ENCODE measurements around the gene CALD1.

DNA sequence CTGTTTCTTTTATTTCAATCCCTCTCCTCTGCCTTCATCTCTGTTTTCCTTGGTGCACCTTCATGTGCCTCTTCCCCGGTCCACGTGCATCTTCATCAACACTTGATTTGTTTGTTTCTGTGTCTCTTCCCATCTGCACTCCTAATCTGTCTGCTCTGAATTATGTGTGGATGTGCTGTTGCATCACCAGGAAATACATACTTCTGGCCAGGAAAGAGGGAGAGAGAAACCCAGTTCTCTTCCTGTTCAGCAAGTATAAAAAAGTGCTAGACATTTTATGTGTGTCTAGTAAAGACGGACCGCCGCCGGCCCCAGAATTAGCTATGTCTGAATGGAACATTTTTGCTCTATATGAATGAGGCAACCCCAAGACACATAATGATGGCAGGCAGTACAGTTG lies 93.8 kb downstream of the CALD1 start:
- TF ChIP-seq, protein P1, sequence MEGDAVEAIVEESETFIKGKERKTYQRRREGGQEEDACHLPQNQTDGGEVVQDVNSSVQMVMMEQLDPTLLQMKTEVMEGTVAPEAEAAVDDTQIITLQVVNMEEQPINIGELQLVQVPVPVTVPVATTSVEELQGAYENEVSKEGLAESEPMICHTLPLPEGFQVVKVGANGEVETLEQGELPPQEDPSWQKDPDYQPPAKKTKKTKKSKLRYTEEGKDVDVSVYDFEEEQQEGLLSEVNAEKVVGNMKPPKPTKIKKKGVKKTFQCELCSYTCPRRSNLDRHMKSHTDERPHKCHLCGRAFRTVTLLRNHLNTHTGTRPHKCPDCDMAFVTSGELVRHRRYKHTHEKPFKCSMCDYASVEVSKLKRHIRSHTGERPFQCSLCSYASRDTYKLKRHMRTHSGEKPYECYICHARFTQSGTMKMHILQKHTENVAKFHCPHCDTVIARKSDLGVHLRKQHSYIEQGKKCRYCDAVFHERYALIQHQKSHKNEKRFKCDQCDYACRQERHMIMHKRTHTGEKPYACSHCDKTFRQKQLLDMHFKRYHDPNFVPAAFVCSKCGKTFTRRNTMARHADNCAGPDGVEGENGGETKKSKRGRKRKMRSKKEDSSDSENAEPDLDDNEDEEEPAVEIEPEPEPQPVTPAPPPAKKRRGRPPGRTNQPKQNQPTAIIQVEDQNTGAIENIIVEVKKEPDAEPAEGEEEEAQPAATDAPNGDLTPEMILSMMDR (conservative IDR thresholded peaks at IDR 0.05; ENCODE audit: low read depth in 2 of 2), result no peak
- TF ChIP-seq, protein P2, sequence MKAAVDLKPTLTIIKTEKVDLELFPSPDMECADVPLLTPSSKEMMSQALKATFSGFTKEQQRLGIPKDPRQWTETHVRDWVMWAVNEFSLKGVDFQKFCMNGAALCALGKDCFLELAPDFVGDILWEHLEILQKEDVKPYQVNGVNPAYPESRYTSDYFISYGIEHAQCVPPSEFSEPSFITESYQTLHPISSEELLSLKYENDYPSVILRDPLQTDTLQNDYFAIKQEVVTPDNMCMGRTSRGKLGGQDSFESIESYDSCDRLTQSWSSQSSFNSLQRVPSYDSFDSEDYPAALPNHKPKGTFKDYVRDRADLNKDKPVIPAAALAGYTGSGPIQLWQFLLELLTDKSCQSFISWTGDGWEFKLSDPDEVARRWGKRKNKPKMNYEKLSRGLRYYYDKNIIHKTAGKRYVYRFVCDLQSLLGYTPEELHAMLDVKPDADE (IDR thresholded peaks at IDR 0.05), result no peak
- no peak for TF ChIP-seq EZH2phosphoT487 (IDR thresholded peaks at IDR 0.05; ENCODE audit: unreplicated experiment)
- TF ChIP-seq POLR2AphosphoS5 (IDR thresholded peaks at IDR 0.05; ENCODE audit: low read depth), result no peak
- TF ChIP-seq, protein P3, sequence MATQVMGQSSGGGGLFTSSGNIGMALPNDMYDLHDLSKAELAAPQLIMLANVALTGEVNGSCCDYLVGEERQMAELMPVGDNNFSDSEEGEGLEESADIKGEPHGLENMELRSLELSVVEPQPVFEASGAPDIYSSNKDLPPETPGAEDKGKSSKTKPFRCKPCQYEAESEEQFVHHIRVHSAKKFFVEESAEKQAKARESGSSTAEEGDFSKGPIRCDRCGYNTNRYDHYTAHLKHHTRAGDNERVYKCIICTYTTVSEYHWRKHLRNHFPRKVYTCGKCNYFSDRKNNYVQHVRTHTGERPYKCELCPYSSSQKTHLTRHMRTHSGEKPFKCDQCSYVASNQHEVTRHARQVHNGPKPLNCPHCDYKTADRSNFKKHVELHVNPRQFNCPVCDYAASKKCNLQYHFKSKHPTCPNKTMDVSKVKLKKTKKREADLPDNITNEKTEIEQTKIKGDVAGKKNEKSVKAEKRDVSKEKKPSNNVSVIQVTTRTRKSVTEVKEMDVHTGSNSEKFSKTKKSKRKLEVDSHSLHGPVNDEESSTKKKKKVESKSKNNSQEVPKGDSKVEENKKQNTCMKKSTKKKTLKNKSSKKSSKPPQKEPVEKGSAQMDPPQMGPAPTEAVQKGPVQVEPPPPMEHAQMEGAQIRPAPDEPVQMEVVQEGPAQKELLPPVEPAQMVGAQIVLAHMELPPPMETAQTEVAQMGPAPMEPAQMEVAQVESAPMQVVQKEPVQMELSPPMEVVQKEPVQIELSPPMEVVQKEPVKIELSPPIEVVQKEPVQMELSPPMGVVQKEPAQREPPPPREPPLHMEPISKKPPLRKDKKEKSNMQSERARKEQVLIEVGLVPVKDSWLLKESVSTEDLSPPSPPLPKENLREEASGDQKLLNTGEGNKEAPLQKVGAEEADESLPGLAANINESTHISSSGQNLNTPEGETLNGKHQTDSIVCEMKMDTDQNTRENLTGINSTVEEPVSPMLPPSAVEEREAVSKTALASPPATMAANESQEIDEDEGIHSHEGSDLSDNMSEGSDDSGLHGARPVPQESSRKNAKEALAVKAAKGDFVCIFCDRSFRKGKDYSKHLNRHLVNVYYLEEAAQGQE (IDR thresholded peaks at IDR 0.05; ENCODE audit: unreplicated experiment), result no peak
- no peak for TF ChIP-seq CREB1 (CRISPR knock-in tag; IDR thresholded peaks at IDR 0.05; ENCODE audit: low read depth)

All from GM23338 (cell line).